ENCODE data around the gene CTSZ.

CTSZ gene

GRCh38 chr20:59046862-59047261, 39.8 kb upstream of the CTSZ start:
- Histone ChIP-seq H3K9me3 (ENCODE audit: insufficient read depth, low read depth, low read length) (no peaks in the 10 kb centered on the region), H2AFZ (ENCODE audit: low read length) (no peak overlapping the region), H3K27me3 (ENCODE audit: insufficient read depth, low read length, poor library complexity, severe bottlenecking) (peaks cover 4% of the 10 kb centered on the region), H4K20me1 (ENCODE audit: insufficient read depth, low read length, poor library complexity, severe bottlenecking) (peaks cover 4% of the 10 kb centered on the region), H3K4me3 (ENCODE audit: low read length, poor library complexity, severe bottlenecking) (no peak overlapping the region), H3K4me2 (ENCODE audit: low read depth, low read length, poor library complexity, severe bottlenecking) (no peak overlapping the region), H3K36me3 (ENCODE audit: insufficient read depth, low read length) (no peaks in the 10 kb centered on the region), H3K9me2 (replicated peaks; ENCODE audit: low read depth, low read length) (no peaks in the 10 kb centered on the region), H3K79me2 (ENCODE audit: insufficient read depth, low read length) (peaks cover 8% of the 10 kb centered on the region), H3K4me1 (ENCODE audit: insufficient read depth, low read length, poor library complexity, severe bottlenecking) (peaks cover 12% of the 10 kb centered on the region), H3F3A (ENCODE audit: low read depth) (no peaks in the 10 kb centered on the region), H3K9ac (ENCODE audit: low read depth, low read length, poor library complexity, severe bottlenecking) (no peak overlapping the region)
- TF ChIP-seq EZH2phosphoT487 (IDR thresholded peaks at IDR 0.05; ENCODE audit: borderline replicate concordance): no peak
- no peak for TF ChIP-seq CTCF (conservative IDR thresholded peaks at IDR 0.05; ENCODE audit: low read length)

- Histone ChIP-seq H3K36me3 (ENCODE audit: insufficient read depth, low read length) (no peaks in the 10 kb centered on the region), H3K9ac (ENCODE audit: low read depth, low read length, poor library complexity, severe bottlenecking) (no peak overlapping the region), H2AFZ (ENCODE audit: low read length) (no peak overlapping the region), H3K79me2 (ENCODE audit: insufficient read depth, low read length) (peaks cover 29% of the 10 kb centered on the region), H3K4me3 (ENCODE audit: low read length, poor library complexity, severe bottlenecking) (no peak overlapping the region), H3K9me2 (replicated peaks; ENCODE audit: low read depth, low read length) (no peaks in the 10 kb centered on the region), H3K4me1 (ENCODE audit: insufficient read depth, low read length, poor library complexity, severe bottlenecking) (peaks cover 33% of the 10 kb centered on the region), H3F3A (ENCODE audit: low read depth) (no peaks in the 10 kb centered on the region), H3K9me3 (ENCODE audit: insufficient read depth, low read depth, low read length) (no peaks in the 10 kb centered on the region), H4K20me1 (ENCODE audit: insufficient read depth, low read length, poor library complexity, severe bottlenecking) (peaks cover 24% of the 10 kb centered on the region), H3K27me3 (ENCODE audit: insufficient read depth, low read length, poor library complexity, severe bottlenecking) (no peaks in the 10 kb centered on the region), H3K4me2 (ENCODE audit: low read depth, low read length, poor library complexity, severe bottlenecking) (no peak overlapping the region)
- TF ChIP-seq CTCF (conservative IDR thresholded peaks at IDR 0.05; ENCODE audit: low read length): no peak
Measured at GRCh38 chr20:59044796-59045195, 37.7 kb upstream of the CTSZ start.

GRCh38 chr20:59044295-59044694, 37.2 kb upstream of the CTSZ start:
- peaks cover 34% of the 10 kb centered on the region for H3K79me2 ChIP-seq (ENCODE audit: insufficient read depth, low read length)
- no peak overlapping the region for H3K4me3 ChIP-seq (ENCODE audit: low read length, poor library complexity, severe bottlenecking)
- peak overlapping the region; percentile 96 for H3K4me2 ChIP-seq (ENCODE audit: low read depth, low read length, poor library complexity, severe bottlenecking)
- peaks cover 29% of the 10 kb centered on the region for H4K20me1 ChIP-seq (ENCODE audit: insufficient read depth, low read length, poor library complexity, severe bottlenecking)
- no peaks in the 10 kb centered on the region for H3K36me3 ChIP-seq (ENCODE audit: insufficient read depth, low read length)
- H3F3A ChIP-seq (ENCODE audit: low read depth): no peaks in the 10 kb centered on the region
- no peaks in the 10 kb centered on the region for H3K9me3 ChIP-seq (ENCODE audit: insufficient read depth, low read depth, low read length)
- no peak for TF ChIP-seq EZH2phosphoT487 (IDR thresholded peaks at IDR 0.05; ENCODE audit: borderline replicate concordance)
- no peak for TF ChIP-seq CTCF (conservative IDR thresholded peaks at IDR 0.05; ENCODE audit: low read length)
- H3K4me1 ChIP-seq (ENCODE audit: insufficient read depth, low read length, poor library complexity, severe bottlenecking): peaks cover 38% of the 10 kb centered on the region
- no peaks in the 10 kb centered on the region for H3K27me3 ChIP-seq (ENCODE audit: insufficient read depth, low read length, poor library complexity, severe bottlenecking)
- no peak overlapping the region for H2AFZ ChIP-seq (ENCODE audit: low read length)
- H3K9me2 ChIP-seq (replicated peaks; ENCODE audit: low read depth, low read length): no peaks in the 10 kb centered on the region
- H3K9ac ChIP-seq (ENCODE audit: low read depth, low read length, poor library complexity, severe bottlenecking): peak overlapping the region; percentile 83
